ENCODE measurements around the gene INF2.

DNA sequence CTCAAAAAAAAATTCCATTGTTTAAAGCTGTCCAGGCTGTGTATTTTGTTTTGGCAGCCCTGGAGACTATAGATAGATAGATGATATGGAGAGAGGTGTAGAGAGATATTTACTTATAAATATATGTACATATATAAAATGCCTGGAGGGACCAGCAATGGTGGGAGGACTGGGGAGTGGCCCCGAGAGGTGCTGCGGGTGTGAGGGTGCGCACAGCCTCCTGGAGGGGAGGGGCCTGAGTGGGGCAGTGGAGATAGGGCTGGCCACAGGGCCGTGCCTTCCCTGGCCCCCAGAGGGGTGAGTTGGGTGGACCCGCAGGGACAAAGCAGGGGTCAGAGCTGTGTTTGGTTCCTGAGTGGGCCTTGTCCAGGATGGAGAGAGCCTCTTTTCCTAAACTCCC is 41.1 kb downstream of the INF2 start:
- TF ChIP-seq POLR2AphosphoS5 (IDR thresholded peaks at IDR 0.05) = no peak
- TF ChIP-seq, protein P1, sequence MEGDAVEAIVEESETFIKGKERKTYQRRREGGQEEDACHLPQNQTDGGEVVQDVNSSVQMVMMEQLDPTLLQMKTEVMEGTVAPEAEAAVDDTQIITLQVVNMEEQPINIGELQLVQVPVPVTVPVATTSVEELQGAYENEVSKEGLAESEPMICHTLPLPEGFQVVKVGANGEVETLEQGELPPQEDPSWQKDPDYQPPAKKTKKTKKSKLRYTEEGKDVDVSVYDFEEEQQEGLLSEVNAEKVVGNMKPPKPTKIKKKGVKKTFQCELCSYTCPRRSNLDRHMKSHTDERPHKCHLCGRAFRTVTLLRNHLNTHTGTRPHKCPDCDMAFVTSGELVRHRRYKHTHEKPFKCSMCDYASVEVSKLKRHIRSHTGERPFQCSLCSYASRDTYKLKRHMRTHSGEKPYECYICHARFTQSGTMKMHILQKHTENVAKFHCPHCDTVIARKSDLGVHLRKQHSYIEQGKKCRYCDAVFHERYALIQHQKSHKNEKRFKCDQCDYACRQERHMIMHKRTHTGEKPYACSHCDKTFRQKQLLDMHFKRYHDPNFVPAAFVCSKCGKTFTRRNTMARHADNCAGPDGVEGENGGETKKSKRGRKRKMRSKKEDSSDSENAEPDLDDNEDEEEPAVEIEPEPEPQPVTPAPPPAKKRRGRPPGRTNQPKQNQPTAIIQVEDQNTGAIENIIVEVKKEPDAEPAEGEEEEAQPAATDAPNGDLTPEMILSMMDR (IDR thresholded peaks at IDR 0.05) = no peak

Measured in prostate gland (tissue), 2 donors.